Measurements from ENCODE around the gene EXD2. TPM values are rescaled to one million over a fixed set of nuclear protein-coding genes. Genes with fewer than 3 reads are reported as not detected.

Gene EXD2
- total RNA-seq, 1 experiment from 2014 or later, result 26.2 TPM

GRCh38 chr14:69249603-69250002 is 58.3 kb downstream of the EXD2 start:
- ATAC-seq (no peak), DNase-seq (ENCODE audit: low spot score) (no peak)
- no peaks in the 10 kb centered on the region for H3K4me1 Mint-ChIP-seq
- H3K27ac Mint-ChIP-seq, result no peak overlapping the region
- H3K36me3 Mint-ChIP-seq, result no peaks in the 10 kb centered on the region
- CTCF ChIA-PET, result interaction anchor here (1.3 kb wide), 1 partner anchor 12 kb away, joined by 3 read pairs; no protein-coding TSS in a partner anchor
- H3K4me3 Mint-ChIP-seq, result no peak overlapping the region
- POLR2A ChIA-PET, result interaction anchor here (0.6 kb wide), 1 partner anchor 11 kb away, joined by 5 read pairs; no protein-coding TSS in a partner anchor
- TF ChIP-seq RORB (CRISPR knock-in tag; IDR thresholded peaks at IDR 0.05) (no peak), PRRX2 (CRISPR knock-in tag; IDR thresholded peaks at IDR 0.05) (no peak), ESRRA (CRISPR knock-in tag; IDR thresholded peaks at IDR 0.05; ENCODE audit: borderline replicate concordance) (no peak), HMGA2 (CRISPR knock-in tag; IDR thresholded peaks at IDR 0.05) (no peak), ZNF232 (CRISPR knock-in tag; IDR thresholded peaks at IDR 0.05) (no peak), ZNF263 (CRISPR knock-in tag; IDR thresholded peaks at IDR 0.05; ENCODE audit: low read depth) (no peak), ERG (CRISPR knock-in tag; IDR thresholded peaks at IDR 0.05) (no peak), PREB (CRISPR knock-in tag; IDR thresholded peaks at IDR 0.05; ENCODE audit: borderline replicate concordance) (no peak)
- TF ChIP-seq, protein P1, sequence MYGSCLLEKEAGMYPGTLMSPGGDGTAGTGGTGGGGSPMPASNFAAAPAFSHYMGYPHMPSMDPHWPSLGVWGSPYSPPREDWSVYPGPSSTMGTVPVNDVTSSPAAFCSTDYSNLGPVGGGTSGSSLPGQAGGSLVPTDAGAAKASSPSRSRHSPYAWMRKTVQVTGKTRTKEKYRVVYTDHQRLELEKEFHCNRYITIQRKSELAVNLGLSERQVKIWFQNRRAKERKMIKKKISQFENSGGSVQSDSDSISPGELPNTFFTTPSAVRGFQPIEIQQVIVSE (CRISPR knock-in tag; IDR thresholded peaks at IDR 0.05; ENCODE audit: borderline replicate concordance), result no peak
- TF ChIP-seq, protein P2, sequence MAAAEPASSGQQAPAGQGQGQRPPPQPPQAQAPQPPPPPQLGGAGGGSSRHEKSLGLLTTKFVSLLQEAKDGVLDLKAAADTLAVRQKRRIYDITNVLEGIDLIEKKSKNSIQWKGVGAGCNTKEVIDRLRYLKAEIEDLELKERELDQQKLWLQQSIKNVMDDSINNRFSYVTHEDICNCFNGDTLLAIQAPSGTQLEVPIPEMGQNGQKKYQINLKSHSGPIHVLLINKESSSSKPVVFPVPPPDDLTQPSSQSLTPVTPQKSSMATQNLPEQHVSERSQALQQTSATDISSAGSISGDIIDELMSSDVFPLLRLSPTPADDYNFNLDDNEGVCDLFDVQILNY (CRISPR knock-in tag; IDR thresholded peaks at IDR 0.05), result no peak
- TF ChIP-seq, protein P3, sequence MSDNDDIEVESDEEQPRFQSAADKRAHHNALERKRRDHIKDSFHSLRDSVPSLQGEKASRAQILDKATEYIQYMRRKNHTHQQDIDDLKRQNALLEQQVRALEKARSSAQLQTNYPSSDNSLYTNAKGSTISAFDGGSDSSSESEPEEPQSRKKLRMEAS (CRISPR knock-in tag; IDR thresholded peaks at IDR 0.05), result no peak
- TF ChIP-seq, protein P4, sequence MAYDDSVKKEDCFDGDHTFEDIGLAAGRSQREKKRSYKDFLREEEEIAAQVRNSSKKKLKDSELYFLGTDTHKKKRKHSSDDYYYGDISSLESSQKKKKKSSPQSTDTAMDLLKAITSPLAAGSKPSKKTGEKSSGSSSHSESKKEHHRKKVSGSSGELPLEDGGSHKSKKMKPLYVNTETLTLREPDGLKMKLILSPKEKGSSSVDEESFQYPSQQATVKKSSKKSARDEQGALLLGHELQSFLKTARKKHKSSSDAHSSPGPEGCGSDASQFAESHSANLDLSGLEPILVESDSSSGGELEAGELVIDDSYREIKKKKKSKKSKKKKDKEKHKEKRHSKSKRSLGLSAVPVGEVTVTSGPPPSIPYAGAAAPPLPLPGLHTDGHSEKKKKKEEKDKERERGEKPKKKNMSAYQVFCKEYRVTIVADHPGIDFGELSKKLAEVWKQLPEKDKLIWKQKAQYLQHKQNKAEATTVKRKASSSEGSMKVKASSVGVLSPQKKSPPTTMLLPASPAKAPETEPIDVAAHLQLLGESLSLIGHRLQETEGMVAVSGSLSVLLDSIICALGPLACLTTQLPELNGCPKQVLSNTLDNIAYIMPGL (CRISPR knock-in tag; IDR thresholded peaks at IDR 0.05), result no peak
- TF ChIP-seq, protein P5, sequence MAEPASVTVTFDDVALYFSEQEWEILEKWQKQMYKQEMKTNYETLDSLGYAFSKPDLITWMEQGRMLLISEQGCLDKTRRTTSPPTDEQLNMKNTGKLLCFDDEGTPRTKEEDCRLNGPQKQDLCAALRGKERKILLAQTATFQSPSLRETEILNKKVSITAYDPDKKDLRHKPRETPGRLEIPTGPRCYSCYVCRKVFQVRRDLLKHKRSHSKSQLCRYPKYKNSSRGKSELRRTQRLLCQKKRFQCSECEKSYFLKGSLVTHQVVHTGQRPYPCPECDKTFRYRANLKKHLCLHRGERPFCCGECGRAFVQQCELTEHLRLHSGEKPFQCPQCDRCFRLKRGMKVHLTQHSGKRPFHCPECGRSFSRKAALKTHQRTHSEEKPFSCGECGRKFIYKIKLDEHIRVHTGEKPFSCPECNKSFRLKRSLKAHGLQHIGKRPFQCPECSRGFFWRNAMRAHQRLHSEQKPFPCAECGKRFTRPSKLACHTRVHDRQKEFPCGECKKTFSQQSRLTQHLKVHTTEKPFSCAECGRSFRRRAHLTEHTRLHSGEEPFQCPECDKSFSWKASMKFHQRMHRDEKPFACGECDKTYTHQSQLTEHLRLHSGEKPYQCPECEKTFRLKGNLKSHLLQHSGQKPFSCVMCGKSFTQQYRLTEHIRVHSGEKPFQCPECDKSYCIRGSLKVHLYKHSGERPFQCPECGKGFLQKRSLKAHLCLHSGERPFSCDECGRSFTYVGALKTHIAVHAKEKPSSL (CRISPR knock-in tag; conservative IDR thresholded peaks at IDR 0.05), result no peak
- H3K27me3 Mint-ChIP-seq (ENCODE audit: low read depth), result no peaks in the 10 kb centered on the region; the same call in 1 of the 2 replicates
- no peaks in the 10 kb centered on the region for H3K9me3 Mint-ChIP-seq

DNA sequence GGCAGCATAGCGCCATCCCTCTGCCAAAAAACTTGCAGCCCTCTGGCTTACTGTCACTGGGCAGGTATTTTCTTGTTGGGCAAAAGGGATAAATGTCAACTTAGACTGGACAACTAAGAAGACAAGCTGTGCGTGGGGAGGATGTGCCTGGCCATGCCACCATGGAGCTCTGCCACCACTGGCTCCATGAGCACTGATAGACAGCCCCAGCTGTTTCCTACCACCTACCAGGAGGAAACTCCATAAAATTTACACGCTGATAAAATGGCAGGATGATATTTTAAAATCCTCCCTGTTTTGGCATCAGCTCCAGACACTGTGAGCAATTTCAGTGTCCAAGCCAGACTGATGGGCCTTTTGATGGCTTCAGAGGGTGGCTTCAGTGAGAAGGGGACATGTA is 61.6 kb downstream of the EXD2 start:
- POLR2A ChIA-PET, result no interaction called here
- Mint-ChIP-seq H3K36me3 (no peaks in the 10 kb centered on the region), H3K4me1 (no peaks in the 10 kb centered on the region), H3K27me3 (ENCODE audit: low read depth) (peaks cover 17% of the 10 kb centered on the region), H3K4me3 (no peak overlapping the region), H3K27ac (no peak overlapping the region), H3K9me3 (no peaks in the 10 kb centered on the region)
- no peak for DNase-seq (ENCODE audit: low spot score)
- no peak for ATAC-seq
- CTCF ChIA-PET, result interaction anchor here (0.7 kb wide), 1 partner anchor 8 kb away, joined by 3 read pairs; no protein-coding TSS in a partner anchor
- no peak for TF ChIP-seq SMAD3 (CRISPR knock-in tag; IDR thresholded peaks at IDR 0.05; ENCODE audit: borderline replicate concordance)
- TF ChIP-seq E2F4 (CRISPR knock-in tag; IDR thresholded peaks at IDR 0.05; ENCODE audit: borderline replicate concordance, low read depth), result no peak
- TF ChIP-seq EMX1 (CRISPR knock-in tag; IDR thresholded peaks at IDR 0.05), result no peak
- no peak for TF ChIP-seq GTF2I (CRISPR knock-in tag; conservative IDR thresholded peaks at IDR 0.05)
- no peak for TF ChIP-seq ELF4 (CRISPR knock-in tag; IDR thresholded peaks at IDR 0.05; ENCODE audit: low read depth)
- no peak for TF ChIP-seq TCF7 (CRISPR knock-in tag; IDR thresholded peaks at IDR 0.05; ENCODE audit: low read depth)
- TF ChIP-seq ZSCAN18 (CRISPR knock-in tag; IDR thresholded peaks at IDR 0.05), result no peak
- no peak for TF ChIP-seq AR (CRISPR knock-in tag; IDR thresholded peaks at IDR 0.05)
